HepG2 (cell line): ENCODE measurements around the gene RGL3. TPM values are rescaled to one million over a fixed set of nuclear protein-coding genes. Genes with fewer than 3 reads are reported as not detected.
A peak's percentile ranks its signal among the peaks of the same experiment; 100 is the strongest.

ENCODE experiments used
- ARNT2 ChIP-seq: sonication (generic); formaldehyde crosslinking; IDR thresholded peaks from 2 replicates; pipeline ENCODE4 v1.8.0; 2022; ENCODE audit warnings: mild to moderate bottlenecking, low read depth, missing genetic modification reagents, moderate library complexity
- DPF2 ChIP-seq: sonication (generic); formaldehyde crosslinking; IDR thresholded peaks from 2 replicates; pipeline ENCODE4 v1.4.0; 2020; ENCODE audit warnings: mild to moderate bottlenecking, low read depth, missing genetic modification reagents, borderline replicate concordance
- FOXA3 ChIP-seq: IDR thresholded peaks from 2 replicates; pipeline ENCODE4 v1.6.1; 2016; ENCODE audit warnings: missing genetic modification reagents, missing compliant biosample characterization
- FOXP1 ChIP-seq, 2 experiments: fragments of 450-650 bp in 1 of 2; IDR thresholded peaks; 2 replicates each; pipeline ENCODE4 v1.6.1; 2017 to 2018; ENCODE audit warnings: antibody characterized with exemption in 1 of 2
- MBD4 ChIP-seq: IDR thresholded peaks from 2 replicates; pipeline ENCODE4 v1.6.1; 2012; ENCODE audit warnings: low read length, inconsistent platforms, borderline replicate concordance
- MTF1 ChIP-seq: sonication (generic); formaldehyde crosslinking; IDR thresholded peaks from 2 replicates; pipeline ENCODE4 v1.5.0; 2020; ENCODE audit warnings: missing genetic modification reagents
- PAX8 ChIP-seq: sonication (generic); formaldehyde crosslinking; IDR thresholded peaks from 2 replicates; pipeline ENCODE4 v1.8.0; 2022; ENCODE audit warnings: mild to moderate bottlenecking, missing genetic modification reagents, borderline replicate concordance
- RAD51 ChIP-seq: fragments of 450-650 bp; IDR thresholded peaks from 2 replicates; pipeline ENCODE4 v1.6.1; 2016; ENCODE audit warnings: borderline replicate concordance
- TBX3 ChIP-seq: fragments of 450-650 bp; IDR thresholded peaks from 2 replicates; pipeline ENCODE4 v1.6.1; 2017; ENCODE audit warnings: antibody characterized with exemption, mild to moderate bottlenecking, inconsistent platforms, borderline replicate concordance
- ZMYM2 ChIP-seq: sonication (generic); formaldehyde crosslinking; IDR thresholded peaks from 2 replicates; pipeline ENCODE4 v1.8.0; 2022; ENCODE audit warnings: mild to moderate bottlenecking, missing genetic modification reagents
- ZMYM3 ChIP-seq: sonication (generic); formaldehyde crosslinking; IDR thresholded peaks from 2 replicates; pipeline ENCODE4 v1.5.1; 2020; ENCODE audit warnings: mild to moderate bottlenecking, missing genetic modification reagents
- ZNF720 ChIP-seq: sonication (generic); formaldehyde crosslinking; IDR thresholded peaks from 2 replicates; pipeline ENCODE4 v1.4.0; 2020; ENCODE audit warnings: missing genetic modification reagents
- polyA plus RNA-seq, 8 experiments: library from polyadenylated mRNA; depleted of rRNA in 3 of 8; stranded (reverse) in 7 of 8; unstranded in 1 of 8; fragments of >200 nt; fragmentation: Illumina TruSeq in 4 of 8; extraction: Trizol in 4 of 8; gene quantifications; 2 replicates each; pipeline versions ENCODE4 v1.2.1 to v1.2.3, GENCODE V29; 2011 to 2016; ENCODE audit warnings: low read depth in 4 of 8, missing spikeins in 1 of 8, mixed read lengths in 1 of 8; ENCODE audit not compliant: insufficient read depth in 1 of 8
- total RNA-seq, 5 experiments: library from RNA; depleted of rRNA; stranded (reverse); fragments of >200 nt; fragmentation: Illumina TruSeq; extraction: Trizol; gene quantifications; 2 replicates each; pipeline ENCODE4 v1.2.3, GENCODE V29; 2016; ENCODE audit warnings: low read depth in 1 of 5
- TF ChIP-seq, protein P1 (sequence below): sonication (generic); formaldehyde crosslinking; IDR thresholded peaks from 2 replicates; pipeline ENCODE4 v1.8.0; 2022; ENCODE audit warnings: mild to moderate bottlenecking, missing genetic modification reagents, moderate library complexity
- TF ChIP-seq, protein P2 (sequence below): sonication (generic); formaldehyde crosslinking; IDR thresholded peaks from 2 replicates; pipeline ENCODE4 v1.4.0; 2020; ENCODE audit warnings: missing genetic modification reagents, borderline replicate concordance
- TF ChIP-seq, protein P3 (sequence below): sonication (generic); formaldehyde crosslinking; IDR thresholded peaks from 2 replicates; pipeline ENCODE4 v1.5.0; 2020; ENCODE audit warnings: mild to moderate bottlenecking, missing genetic modification reagents, borderline replicate concordance
- TF ChIP-seq, protein P4 (sequence below): sonication (generic); formaldehyde crosslinking; IDR thresholded peaks from 2 replicates; pipeline ENCODE4 v1.8.0; 2022; ENCODE audit warnings: missing genetic modification reagents, mild to moderate bottlenecking, inconsistent platforms, borderline replicate concordance
- TF ChIP-seq, protein P5 (sequence below): sonication (generic); formaldehyde crosslinking; IDR thresholded peaks from 2 replicates; pipeline ENCODE4 v1.8.0; 2022; ENCODE audit warnings: mild to moderate bottlenecking, missing genetic modification reagents

Gene RGL3
- total and polyA plus RNA-seq, 2 of the 13 experiments (the other 11 are each of a cell fraction or from before 2014, with no cell fraction given), result 4.2 to 7.6 TPM

DNA sequence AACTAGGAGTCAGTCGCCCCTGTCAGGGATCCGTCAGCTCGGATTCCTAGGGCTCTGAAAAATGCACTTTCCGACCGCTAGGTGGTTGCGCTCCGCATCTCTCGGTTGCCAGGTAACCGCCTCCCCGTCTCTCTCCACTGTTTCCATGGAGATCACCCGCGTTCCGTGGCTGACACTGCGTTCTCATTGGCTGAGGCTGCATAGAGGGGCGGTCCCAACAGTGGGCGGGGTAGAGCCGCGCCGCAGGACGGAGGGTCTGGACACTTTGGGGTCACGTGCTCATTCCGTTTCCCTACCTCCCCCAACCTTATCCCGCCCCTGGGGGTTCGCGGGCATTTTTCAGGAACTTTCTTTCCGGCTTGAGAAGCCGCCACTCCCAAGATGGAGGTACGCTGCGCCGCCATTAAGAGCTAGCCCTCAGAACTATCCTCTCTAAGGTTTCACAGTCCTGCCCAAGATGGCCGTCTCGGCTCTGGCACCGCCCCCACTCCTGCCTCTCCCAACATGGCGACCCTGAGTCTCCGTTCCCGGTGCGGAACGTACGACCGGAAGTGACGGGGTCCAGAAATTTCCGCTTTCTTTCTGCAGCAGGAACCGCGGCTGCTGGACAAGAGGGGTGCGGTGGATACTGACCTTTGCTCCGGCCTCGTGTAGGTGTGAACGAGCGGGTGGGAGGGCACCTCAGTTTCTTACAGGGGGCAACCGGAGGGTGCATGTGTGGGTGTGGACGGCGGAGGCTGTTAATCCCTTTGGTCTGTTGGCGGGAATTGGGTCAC lies 16.1 kb upstream of the RGL3 start, which contains the start of the genes ODAD3 and PRKCSH (continued):
- TF ChIP-seq RAD51, result peak; percentile 95
- TF ChIP-seq, protein P1, sequence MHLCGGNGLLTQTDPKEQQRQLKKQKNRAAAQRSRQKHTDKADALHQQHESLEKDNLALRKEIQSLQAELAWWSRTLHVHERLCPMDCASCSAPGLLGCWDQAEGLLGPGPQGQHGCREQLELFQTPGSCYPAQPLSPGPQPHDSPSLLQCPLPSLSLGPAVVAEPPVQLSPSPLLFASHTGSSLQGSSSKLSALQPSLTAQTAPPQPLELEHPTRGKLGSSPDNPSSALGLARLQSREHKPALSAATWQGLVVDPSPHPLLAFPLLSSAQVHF (CRISPR knock-in tag), result 0 out of 2 replicates have a peak, but pooled peaks have one; percentile 26
- no peak for TF ChIP-seq DPF2 (CRISPR knock-in tag)
- peak; percentile 33; the same call in 1 of the 2 replicates for TF ChIP-seq ZMYM3 (CRISPR knock-in tag)
- peak; percentile 79 for TF ChIP-seq TBX3
- TF ChIP-seq FOXA3 (CRISPR knock-in tag), result no peak; the same call in none of the 2 replicates
- TF ChIP-seq ZNF720 (CRISPR knock-in tag), result no peak
- no peak; the same call in 1 of the 2 replicates for TF ChIP-seq ARNT2 (CRISPR knock-in tag)
- TF ChIP-seq, protein P2, sequence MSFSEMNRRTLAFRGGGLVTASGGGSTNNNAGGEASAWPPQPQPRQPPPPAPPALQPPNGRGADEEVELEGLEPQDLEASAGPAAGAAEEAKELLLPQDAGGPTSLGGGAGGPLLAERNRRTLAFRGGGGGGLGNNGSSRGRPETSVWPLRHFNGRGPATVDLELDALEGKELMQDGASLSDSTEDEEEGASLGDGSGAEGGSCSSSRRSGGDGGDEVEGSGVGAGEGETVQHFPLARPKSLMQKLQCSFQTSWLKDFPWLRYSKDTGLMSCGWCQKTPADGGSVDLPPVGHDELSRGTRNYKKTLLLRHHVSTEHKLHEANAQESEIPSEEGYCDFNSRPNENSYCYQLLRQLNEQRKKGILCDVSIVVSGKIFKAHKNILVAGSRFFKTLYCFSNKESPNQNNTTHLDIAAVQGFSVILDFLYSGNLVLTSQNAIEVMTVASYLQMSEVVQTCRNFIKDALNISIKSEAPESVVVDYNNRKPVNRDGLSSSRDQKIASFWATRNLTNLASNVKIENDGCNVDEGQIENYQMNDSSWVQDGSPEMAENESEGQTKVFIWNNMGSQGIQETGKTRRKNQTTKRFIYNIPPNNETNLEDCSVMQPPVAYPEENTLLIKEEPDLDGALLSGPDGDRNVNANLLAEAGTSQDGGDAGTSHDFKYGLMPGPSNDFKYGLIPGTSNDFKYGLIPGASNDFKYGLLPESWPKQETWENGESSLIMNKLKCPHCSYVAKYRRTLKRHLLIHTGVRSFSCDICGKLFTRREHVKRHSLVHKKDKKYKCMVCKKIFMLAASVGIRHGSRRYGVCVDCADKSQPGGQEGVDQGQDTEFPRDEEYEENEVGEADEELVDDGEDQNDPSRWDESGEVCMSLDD (CRISPR knock-in tag), result peak; percentile 93
- TF ChIP-seq FOXP1 (IDR thresholded peaks at IDR 0.05), result no peak
- TF ChIP-seq FOXP1 (CRISPR knock-in tag; IDR thresholded peaks at IDR 0.05), result no peak
- TF ChIP-seq, protein P3, sequence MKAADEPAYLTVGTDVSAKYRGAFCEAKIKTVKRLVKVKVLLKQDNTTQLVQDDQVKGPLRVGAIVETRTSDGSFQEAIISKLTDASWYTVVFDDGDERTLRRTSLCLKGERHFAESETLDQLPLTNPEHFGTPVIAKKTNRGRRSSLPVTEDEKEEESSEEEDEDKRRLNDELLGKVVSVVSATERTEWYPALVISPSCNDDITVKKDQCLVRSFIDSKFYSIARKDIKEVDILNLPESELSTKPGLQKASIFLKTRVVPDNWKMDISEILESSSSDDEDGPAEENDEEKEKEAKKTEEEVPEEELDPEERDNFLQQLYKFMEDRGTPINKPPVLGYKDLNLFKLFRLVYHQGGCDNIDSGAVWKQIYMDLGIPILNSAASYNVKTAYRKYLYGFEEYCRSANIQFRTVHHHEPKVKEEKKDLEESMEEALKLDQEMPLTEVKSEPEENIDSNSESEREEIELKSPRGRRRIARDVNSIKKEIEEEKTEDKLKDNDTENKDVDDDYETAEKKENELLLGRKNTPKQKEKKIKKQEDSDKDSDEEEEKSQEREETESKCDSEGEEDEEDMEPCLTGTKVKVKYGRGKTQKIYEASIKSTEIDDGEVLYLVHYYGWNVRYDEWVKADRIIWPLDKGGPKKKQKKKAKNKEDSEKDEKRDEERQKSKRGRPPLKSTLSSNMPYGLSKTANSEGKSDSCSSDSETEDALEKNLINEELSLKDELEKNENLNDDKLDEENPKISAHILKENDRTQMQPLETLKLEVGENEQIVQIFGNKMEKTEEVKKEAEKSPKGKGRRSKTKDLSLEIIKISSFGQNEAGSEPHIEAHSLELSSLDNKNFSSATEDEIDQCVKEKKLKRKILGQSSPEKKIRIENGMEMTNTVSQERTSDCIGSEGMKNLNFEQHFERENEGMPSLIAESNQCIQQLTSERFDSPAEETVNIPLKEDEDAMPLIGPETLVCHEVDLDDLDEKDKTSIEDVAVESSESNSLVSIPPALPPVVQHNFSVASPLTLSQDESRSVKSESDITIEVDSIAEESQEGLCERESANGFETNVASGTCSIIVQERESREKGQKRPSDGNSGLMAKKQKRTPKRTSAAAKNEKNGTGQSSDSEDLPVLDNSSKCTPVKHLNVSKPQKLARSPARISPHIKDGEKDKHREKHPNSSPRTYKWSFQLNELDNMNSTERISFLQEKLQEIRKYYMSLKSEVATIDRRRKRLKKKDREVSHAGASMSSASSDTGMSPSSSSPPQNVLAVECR, result peak; percentile 92
- TF ChIP-seq, protein P4, sequence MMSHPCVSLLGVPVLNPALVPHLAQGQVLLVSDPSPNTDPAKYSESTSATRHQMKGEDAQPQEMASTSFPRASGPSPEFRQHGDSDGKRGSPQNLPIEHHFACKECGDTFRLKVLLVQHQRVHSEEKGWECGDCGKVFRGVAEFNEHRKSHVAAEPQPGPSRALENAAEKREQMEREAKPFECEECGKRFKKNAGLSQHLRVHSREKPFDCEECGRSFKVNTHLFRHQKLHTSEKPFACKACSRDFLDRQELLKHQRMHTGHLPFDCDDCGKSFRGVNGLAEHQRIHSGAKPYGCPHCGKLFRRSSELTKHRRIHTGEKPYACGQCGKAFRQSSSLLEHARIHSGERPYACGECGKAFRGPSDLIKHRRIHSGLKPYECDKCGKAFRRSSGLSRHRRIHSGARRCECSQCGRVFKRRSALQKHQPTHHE (CRISPR knock-in tag), result no peak
- TF ChIP-seq MTF1 (CRISPR knock-in tag), result no peak
- TF ChIP-seq PAX8 (CRISPR knock-in tag), result no peak
- TF ChIP-seq ZMYM2 (CRISPR knock-in tag), result no peak
- TF ChIP-seq MBD4, result no peak
- TF ChIP-seq, protein P5, sequence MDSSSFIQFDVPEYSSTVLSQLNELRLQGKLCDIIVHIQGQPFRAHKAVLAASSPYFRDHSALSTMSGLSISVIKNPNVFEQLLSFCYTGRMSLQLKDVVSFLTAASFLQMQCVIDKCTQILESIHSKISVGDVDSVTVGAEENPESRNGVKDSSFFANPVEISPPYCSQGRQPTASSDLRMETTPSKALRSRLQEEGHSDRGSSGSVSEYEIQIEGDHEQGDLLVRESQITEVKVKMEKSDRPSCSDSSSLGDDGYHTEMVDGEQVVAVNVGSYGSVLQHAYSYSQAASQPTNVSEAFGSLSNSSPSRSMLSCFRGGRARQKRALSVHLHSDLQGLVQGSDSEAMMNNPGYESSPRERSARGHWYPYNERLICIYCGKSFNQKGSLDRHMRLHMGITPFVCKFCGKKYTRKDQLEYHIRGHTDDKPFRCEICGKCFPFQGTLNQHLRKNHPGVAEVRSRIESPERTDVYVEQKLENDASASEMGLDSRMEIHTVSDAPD (CRISPR knock-in tag), result no peak
